Hindlimb muscle (tissue), 1 donor: Measurements from ENCODE around the gene PNPLA7. TPM values are rescaled to one million over a fixed set of nuclear protein-coding genes. Genes with fewer than 3 reads are reported as not detected.
"Not testable (repeated sequence)": the region's sequence is repeated elsewhere in the genome, so short reads cannot be mapped to it uniquely, and the experiment has no call there.

Source experiments
- DNase-seq: peaks from one replicate; pipeline ENCODE4 v3.0.0-alpha.2; 2013
- polyA plus RNA-seq: library from polyadenylated mRNA; unstranded; fragments of 120-200 nt; gene quantifications from one replicate; pipeline ENCODE4 v1.2.1, GENCODE V29; 2013; ENCODE audit not compliant: insufficient read length

Gene PNPLA7
- polyA plus RNA-seq, 1 donor = 4.5 TPM

GRCh38 chr9:137513801-137514570 lies 36.2 kb downstream of the PNPLA7 start:
- DNase-seq = not testable (repeated sequence)

DNA sequence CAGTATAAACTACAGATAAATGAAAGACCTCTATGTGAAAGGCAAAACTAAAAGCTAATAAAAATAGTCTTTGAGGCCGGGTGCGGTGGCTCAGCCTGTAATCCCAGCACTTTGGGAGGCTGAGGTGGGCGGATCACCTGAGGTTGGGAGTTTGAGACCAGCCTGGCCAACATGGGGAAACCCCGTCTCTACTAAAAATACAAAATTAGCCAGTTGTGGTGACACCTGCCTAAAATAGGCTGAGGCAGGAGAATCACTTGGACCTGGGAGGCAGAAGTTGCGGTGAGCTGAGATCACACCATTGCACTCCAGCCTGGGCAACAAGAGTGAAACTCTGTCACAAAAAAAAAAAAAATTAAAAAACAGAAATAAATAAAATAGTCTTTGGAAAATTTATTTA lies 37.1 kb downstream of the PNPLA7 start:
- DNase-seq = not testable (repeated sequence)

- no peak for DNase-seq
These were observed 38.3 kb downstream of the PNPLA7 start for GRCh38 chr9:137511758-137512463.

- DNase-seq = not testable (repeated sequence)
These were observed 39.1 kb downstream of the PNPLA7 start for GRCh38 chr9:137511126-137511525.

- no peak for DNase-seq
These were observed 41.0 kb downstream of the PNPLA7 start for GRCh38 chr9:137509198-137509597.

DNA sequence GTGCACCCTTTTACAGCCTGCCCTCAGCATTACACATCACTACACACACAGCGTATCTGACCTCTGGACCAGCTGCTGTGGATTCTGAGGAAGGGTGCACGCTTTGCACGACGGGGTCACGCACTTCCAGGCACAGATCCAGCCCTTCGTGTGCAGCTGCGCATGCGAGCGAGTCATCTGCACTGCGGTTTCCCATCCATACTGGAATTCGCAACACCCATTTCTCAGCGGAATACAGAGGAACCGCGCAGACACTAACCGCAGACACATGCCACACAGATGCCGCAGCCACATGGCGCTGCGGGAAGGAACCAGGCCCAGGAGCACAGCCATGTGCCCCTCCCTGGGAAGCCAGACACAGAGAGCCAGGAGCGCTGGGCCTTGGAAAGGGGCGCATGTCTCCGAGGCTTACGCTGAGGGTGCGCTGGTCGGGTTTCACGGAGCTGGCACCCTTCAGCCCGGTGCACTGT lies 43.5 kb downstream of the PNPLA7 start:
- no peak for DNase-seq

- DNase-seq = no peak
These were observed 43.9 kb downstream of the PNPLA7 start for GRCh38 chr9:137506274-137506673.

- no peak for DNase-seq
These were observed 44.6 kb downstream of the PNPLA7 start for GRCh38 chr9:137505421-137506140.

- DNase-seq = no peak
These were observed 45.8 kb downstream of the PNPLA7 start for GRCh38 chr9:137504432-137504777.

DNA sequence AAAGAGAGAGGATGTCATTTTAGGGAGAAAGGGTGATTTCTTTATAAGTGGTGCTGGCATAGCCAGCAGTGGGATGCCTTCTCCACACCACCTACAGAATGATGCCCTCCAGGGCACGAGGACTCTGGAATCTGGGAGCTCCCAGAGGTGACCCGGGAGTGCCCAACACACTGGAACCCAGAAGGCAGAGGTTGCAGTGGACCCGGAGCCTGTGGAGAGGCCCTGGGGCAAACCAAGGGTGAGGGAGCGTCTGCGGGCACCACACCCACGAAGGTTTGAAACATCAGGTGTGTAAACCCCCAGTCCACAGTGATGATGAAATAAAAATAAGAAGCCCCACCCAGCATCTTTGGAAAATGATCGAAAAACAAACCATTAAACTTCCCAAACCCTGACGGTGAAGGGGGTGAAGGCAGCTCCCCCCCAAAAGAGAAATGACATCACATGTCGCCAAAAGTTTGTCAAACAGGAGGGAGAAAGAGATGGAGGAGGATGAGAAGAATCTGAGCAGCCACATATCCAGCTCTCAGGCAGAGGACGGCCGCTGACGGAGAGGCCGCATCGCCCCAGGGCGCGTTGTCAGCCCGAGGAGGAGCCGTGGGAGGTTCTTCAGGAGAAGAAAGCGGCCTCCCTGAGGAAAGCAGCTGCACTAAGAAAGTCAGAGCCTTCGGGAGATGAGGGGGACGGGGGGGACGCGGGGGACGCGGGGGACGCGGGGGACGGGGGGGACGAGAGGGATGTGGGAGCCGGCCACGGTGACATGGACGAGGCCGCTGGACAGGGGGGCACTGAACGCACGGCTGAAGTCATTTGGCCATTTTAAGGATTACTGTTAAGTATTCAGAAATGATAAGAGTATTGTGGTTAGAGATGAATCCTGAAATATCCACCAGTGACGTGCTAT lies 47.9 kb downstream of the PNPLA7 start:
- DNase-seq = no peak

GRCh38 chr9:137501457-137501856 lies 48.7 kb downstream of the PNPLA7 start:
- no peak for DNase-seq

- DNase-seq = no peak
These were observed 49.4 kb downstream of the PNPLA7 start for GRCh38 chr9:137500666-137501397.

DNA sequence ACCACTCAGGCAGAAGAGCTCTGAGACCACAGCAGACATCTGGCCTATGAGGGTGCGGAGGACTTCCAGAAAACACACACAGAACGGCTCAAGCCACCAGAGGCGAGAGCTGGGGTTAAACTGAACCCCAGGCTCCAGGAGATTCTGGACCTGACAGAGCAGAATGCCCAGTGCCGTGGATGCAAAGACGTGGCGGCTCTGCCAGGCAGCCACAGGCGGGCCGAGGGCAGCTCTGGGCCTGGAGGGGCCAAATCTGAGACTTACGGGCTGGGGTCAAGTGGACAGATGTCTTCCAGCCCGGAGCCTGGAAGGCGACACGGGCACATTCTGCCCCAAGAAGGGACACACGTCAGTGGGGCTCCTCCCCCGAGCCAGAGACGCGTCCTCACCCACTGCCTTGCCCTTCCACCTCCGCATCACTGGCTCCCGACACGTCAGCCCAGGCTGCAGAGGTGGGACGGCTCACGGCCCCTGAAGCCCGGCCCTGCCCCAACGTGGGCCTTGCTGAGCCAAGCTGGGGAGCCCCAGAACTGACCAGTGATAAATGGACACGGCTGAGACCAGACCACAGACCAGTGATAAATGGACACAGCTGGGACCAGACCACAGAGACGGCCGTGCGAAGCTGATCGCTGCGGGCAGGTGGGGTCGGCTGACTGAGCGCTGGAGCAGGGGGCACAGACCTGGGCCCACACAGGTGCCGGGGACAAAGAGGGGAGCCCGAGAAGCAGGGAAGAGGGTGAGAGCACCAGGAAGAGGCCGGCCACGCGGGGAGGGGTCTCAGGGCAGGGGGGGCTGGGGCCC lies 50.1 kb downstream of the PNPLA7 start:
- DNase-seq = no peak

GRCh38 chr9:137499416-137499815 lies 50.8 kb downstream of the PNPLA7 start:
- no peak for DNase-seq

DNA sequence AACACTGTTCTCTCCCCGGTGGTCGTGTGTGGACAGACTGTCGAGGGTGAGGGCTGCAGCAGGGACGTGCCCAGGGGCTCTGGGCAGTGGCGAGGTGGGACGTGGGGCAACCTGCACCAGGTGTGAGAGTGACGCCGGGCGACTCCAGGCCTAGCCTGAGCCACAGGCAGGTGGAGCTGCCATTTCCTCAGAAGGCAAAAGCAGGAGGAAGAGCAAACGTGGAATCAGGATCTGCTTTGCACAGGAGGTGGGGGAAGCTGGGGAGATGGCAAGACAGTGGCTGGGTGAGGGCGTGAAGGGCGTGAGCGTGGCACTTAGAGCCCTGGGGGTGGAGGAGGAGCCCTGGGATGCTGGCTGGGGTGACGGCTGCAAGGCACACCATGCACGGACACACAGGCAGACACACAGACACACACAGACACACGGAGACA lies 51.5 kb downstream of the PNPLA7 start:
- DNase-seq = no peak

GRCh38 chr9:137497921-137498719 lies 52.1 kb downstream of the PNPLA7 start:
- DNase-seq = no peak

- DNase-seq = no peak
These were observed 53.4 kb downstream of the PNPLA7 start for GRCh38 chr9:137496601-137497375.

- DNase-seq = no peak
These were observed 55.5 kb downstream of the PNPLA7 start for GRCh38 chr9:137494550-137495351.
